WTC11 (cell line): ENCODE data around the gene DSN1. TPM values are rescaled to one million over a fixed set of nuclear protein-coding genes. Genes with fewer than 3 reads are reported as not detected.

Experiments used
- AR ChIP-seq: fragments of 250-450 bp; sonication (Bioruptor Pico); IDR thresholded peaks from 2 replicates; pipeline ENCODE4 v1.9.0; 2021; ENCODE audit warnings: mild to moderate bottlenecking
- ATF1 ChIP-seq: sonication (generic); formaldehyde crosslinking; IDR thresholded peaks from 2 replicates; pipeline ENCODE4 v1.8.1; 2023; ENCODE audit warnings: mild to moderate bottlenecking, moderate library complexity, missing genetic modification reagents
- ATF2 ChIP-seq: sonication (generic); formaldehyde crosslinking; IDR thresholded peaks from 2 replicates; pipeline ENCODE4 v1.8.1; 2022; ENCODE audit warnings: low read depth, missing genetic modification reagents, borderline replicate concordance
- E2F1 ChIP-seq: sonication (generic); formaldehyde crosslinking; IDR thresholded peaks from 2 replicates; pipeline ENCODE4 v1.8.0; 2022; ENCODE audit warnings: mild to moderate bottlenecking, missing genetic modification reagents
- ERG ChIP-seq: fragments of 250-450 bp; sonication (Bioruptor Pico); IDR thresholded peaks from 2 replicates; pipeline ENCODE4 v1.8.0; 2021; ENCODE audit warnings: mild to moderate bottlenecking
- ETV6 ChIP-seq: sonication (generic); formaldehyde crosslinking; IDR thresholded peaks from 2 replicates; pipeline ENCODE4 v1.8.1; 2022; ENCODE audit warnings: mild to moderate bottlenecking, missing genetic modification reagents
- FOXP1 ChIP-seq: sonication (generic); formaldehyde crosslinking; IDR thresholded peaks from 2 replicates; pipeline ENCODE4 v1.8.0; 2022; ENCODE audit warnings: missing genetic modification reagents, mild to moderate bottlenecking, moderate library complexity, borderline replicate concordance
- GRHL2 ChIP-seq: fragments of 250-450 bp; sonication (Bioruptor Pico); IDR thresholded peaks from 2 replicates; pipeline ENCODE4 v1.8.0; 2022; ENCODE audit warnings: mild to moderate bottlenecking, moderate library complexity; ENCODE audit not compliant: insufficient replicate concordance, severe bottlenecking
- HMGXB4 ChIP-seq: sonication (generic); formaldehyde crosslinking; IDR thresholded peaks from 2 replicates; pipeline ENCODE4 v1.8.1; 2023; ENCODE audit warnings: mild to moderate bottlenecking, moderate library complexity, missing genetic modification reagents
- MAX ChIP-seq: sonication (generic); formaldehyde crosslinking; IDR thresholded peaks from 2 replicates; pipeline ENCODE4 v1.8.0; 2022; ENCODE audit warnings: mild to moderate bottlenecking, missing genetic modification reagents
- MLX ChIP-seq: sonication (generic); formaldehyde crosslinking; IDR thresholded peaks from 2 replicates; pipeline ENCODE4 v1.8.1; 2023; ENCODE audit warnings: mild to moderate bottlenecking, missing genetic modification reagents, moderate library complexity
- MXD4 ChIP-seq: fragments of 250-450 bp; sonication (Bioruptor Pico); IDR thresholded peaks from 2 replicates; pipeline ENCODE4 v1.8.0; 2021; ENCODE audit warnings: mild to moderate bottlenecking, moderate library complexity, borderline replicate concordance
- NFATC4 ChIP-seq: fragments of 250-450 bp; sonication (Bioruptor Pico); IDR thresholded peaks from 2 replicates; pipeline ENCODE4 v1.9.0; 2021; ENCODE audit warnings: mild to moderate bottlenecking
- NR1H2 ChIP-seq: sonication (generic); formaldehyde crosslinking; IDR thresholded peaks from 2 replicates; pipeline ENCODE4 v1.9.0; 2021; ENCODE audit warnings: mild to moderate bottlenecking, moderate library complexity, missing genetic modification reagents
- NR3C1 ChIP-seq: sonication (generic); formaldehyde crosslinking; conservative IDR thresholded peaks from 2 replicates; pipeline ENCODE4 v1.8.1; 2023; ENCODE audit warnings: low read depth, mild to moderate bottlenecking, missing genetic modification reagents
- RELA ChIP-seq: sonication (generic); formaldehyde crosslinking; IDR thresholded peaks from 2 replicates; pipeline ENCODE4 v1.8.1; 2022; ENCODE audit warnings: missing genetic modification reagents, mild to moderate bottlenecking, borderline replicate concordance
- SMAD4 ChIP-seq: sonication (generic); formaldehyde crosslinking; IDR thresholded peaks from 2 replicates; pipeline ENCODE4 v1.8.0; 2022; ENCODE audit warnings: mild to moderate bottlenecking, missing genetic modification reagents
- SP1 ChIP-seq: sonication (generic); formaldehyde crosslinking; conservative IDR thresholded peaks from 2 replicates; pipeline ENCODE4 v1.8.1; 2022; ENCODE audit warnings: missing genetic modification reagents
- TEAD1 ChIP-seq: sonication (generic); formaldehyde crosslinking; IDR thresholded peaks from 2 replicates; pipeline ENCODE4 v1.8.0; 2022; ENCODE audit warnings: mild to moderate bottlenecking, missing genetic modification reagents
- TP53 ChIP-seq: sonication (generic); formaldehyde crosslinking; IDR thresholded peaks from 2 replicates; pipeline ENCODE4 v1.8.1; 2023; ENCODE audit warnings: mild to moderate bottlenecking, missing genetic modification reagents
- ZBTB43 ChIP-seq: sonication (generic); formaldehyde crosslinking; IDR thresholded peaks from 2 replicates; pipeline ENCODE4 v1.8.1; 2023; ENCODE audit warnings: mild to moderate bottlenecking, missing genetic modification reagents
- ZNF232 ChIP-seq: sonication (generic); formaldehyde crosslinking; IDR thresholded peaks from 2 replicates; pipeline ENCODE4 v1.8.0; 2022; ENCODE audit warnings: mild to moderate bottlenecking, missing genetic modification reagents
- ZNF263 ChIP-seq: sonication (generic); formaldehyde crosslinking; IDR thresholded peaks from 2 replicates; pipeline ENCODE4 v1.8.1; 2022; ENCODE audit warnings: low read depth, mild to moderate bottlenecking, moderate library complexity, missing genetic modification reagents
- ZNF317 ChIP-seq: sonication (generic); formaldehyde crosslinking; IDR thresholded peaks from 2 replicates; pipeline ENCODE4 v1.8.1; 2023; ENCODE audit warnings: low read depth, mild to moderate bottlenecking, moderate library complexity, missing genetic modification reagents, borderline replicate concordance
- ZNF416 ChIP-seq: fragments of 250-450 bp; sonication (Bioruptor Pico); IDR thresholded peaks from 2 replicates; pipeline ENCODE4 v1.9.0; 2021; ENCODE audit warnings: mild to moderate bottlenecking, inconsistent platforms
- ZNF671 ChIP-seq: fragments of 250-450 bp; sonication (Bioruptor Pico); IDR thresholded peaks from 2 replicates; pipeline ENCODE4 v1.8.0; 2021; ENCODE audit warnings: mild to moderate bottlenecking
- ZSCAN18 ChIP-seq: fragments of 250-450 bp; sonication (Bioruptor Pico); IDR thresholded peaks from 2 replicates; pipeline ENCODE4 v2.1.2; 2022; ENCODE audit warnings: mild to moderate bottlenecking, moderate library complexity
- total RNA-seq: library from RNA; stranded (reverse); gene quantifications from 3 replicates; pipeline ENCODE4 v1.2.3, GENCODE V29; 2021

Gene DSN1
- total RNA-seq, 1 experiment from 2014 or later = 27.0 TPM

GRCh38 chr20:36773597-36774390 is at the start of gene DSN1 (continued):
- TF ChIP-seq AR (no peak), TEAD1 (CRISPR knock-in tag) (peak; percentile 83), ZNF317 (CRISPR knock-in tag) (no peak), ETV6 (CRISPR knock-in tag) (0 out of 2 replicates have a peak, but pooled peaks have one; percentile 13), FOXP1 (CRISPR knock-in tag) (peak; percentile 83; the same call in 1 of the 2 replicates), ATF2 (CRISPR knock-in tag) (no peak), HMGXB4 (CRISPR knock-in tag) (peak; percentile 63; the same call in 1 of the 2 replicates), GRHL2 (CRISPR knock-in tag) (no peak), ERG (CRISPR knock-in tag) (no peak), NFATC4 (CRISPR knock-in tag) (no peak), ZSCAN18 (CRISPR knock-in tag) (no peak), SMAD4 (no peak), RELA (CRISPR knock-in tag) (no peak), E2F1 (no peak), ZBTB43 (CRISPR knock-in tag) (peak; percentile 91; the same call in 1 of the 2 replicates), ZNF263 (CRISPR knock-in tag) (no peak), ZNF416 (CRISPR knock-in tag) (no peak), NR3C1 (CRISPR knock-in tag) (no peak), ZNF671 (CRISPR knock-in tag) (no peak), MAX (CRISPR knock-in tag) (peak; percentile 82), ZNF232 (CRISPR knock-in tag) (peak; percentile 82; the same call in 1 of the 2 replicates), TP53 (no peak), SP1 (peak; percentile 55), NR1H2 (CRISPR knock-in tag) (no peak), MLX (CRISPR knock-in tag) (no peak), ATF1 (no peak), MXD4 (CRISPR knock-in tag) (no peak)
